GM18508 (cell line): ENCODE measurements around the gene ABCD1.
"Not testable (repeated sequence)": the region's sequence is repeated elsewhere in the genome, so short reads cannot be mapped to it uniquely, and the experiment has no call there.

Experiments used
- ATAC-seq: cut with Tn5 transposase; IDR thresholded peaks from one replicate; pipeline ENCODE4 v1.9.1; 2021; ENCODE audit warnings: moderate number of reproducible peaks; ENCODE audit not compliant: insufficient read depth, unreplicated experiment

Gene ABCD1

DNA sequence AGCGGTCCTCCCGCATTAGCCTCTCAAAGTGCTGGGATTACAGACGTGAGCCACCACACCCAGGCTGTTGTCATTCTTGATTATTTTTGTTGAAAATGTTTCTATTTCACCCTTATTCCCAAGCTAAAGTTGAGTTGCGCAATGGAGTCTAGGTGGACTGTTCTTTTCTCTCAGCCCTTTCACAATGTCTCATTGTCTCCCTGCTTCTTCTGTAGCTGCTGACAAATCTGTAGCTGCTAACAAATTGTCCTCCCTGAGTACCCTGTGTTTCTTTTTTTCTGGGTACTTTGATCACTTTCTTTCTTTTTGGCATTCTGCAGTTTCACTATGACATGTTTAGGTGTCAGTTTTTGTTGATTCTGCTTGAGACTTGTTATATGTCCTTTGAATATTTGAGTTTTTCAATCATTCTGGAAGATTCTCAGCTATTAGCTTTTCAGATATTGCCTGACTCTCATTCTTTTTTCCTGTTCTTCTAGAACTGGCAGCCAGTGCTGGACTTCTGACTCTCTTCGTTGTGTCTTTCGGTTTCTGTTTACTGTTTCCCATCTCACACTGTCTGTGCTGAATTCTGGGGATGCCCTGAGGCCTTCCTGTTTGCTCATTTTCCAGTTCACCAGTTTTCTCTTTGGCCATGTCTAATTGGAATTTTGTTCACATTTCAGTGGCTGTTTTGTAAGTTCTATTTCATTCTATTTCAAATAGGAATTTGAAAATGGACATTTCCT, 6.6 kb downstream of the ABCD1 start:
- no peak for ATAC-seq

DNA sequence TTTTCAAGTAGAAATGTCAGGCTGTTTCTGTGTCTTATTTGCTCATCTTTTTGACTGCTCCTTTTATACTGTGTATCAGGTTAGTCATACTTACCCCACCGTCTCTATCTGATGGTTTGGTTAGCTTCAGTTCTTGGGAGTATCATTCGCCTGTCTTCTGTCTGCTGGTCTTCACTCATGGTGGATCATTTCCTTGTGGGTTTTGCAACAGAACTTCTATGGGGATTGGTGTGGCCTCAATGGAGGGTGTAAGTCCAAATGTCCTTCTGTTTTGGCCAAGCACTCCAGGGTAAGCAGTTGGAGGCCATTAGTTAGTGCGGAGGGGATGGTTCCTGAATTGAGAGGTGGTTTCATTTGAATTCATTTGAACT, 7.2 kb downstream of the ABCD1 start:
- no peak for ATAC-seq

DNA sequence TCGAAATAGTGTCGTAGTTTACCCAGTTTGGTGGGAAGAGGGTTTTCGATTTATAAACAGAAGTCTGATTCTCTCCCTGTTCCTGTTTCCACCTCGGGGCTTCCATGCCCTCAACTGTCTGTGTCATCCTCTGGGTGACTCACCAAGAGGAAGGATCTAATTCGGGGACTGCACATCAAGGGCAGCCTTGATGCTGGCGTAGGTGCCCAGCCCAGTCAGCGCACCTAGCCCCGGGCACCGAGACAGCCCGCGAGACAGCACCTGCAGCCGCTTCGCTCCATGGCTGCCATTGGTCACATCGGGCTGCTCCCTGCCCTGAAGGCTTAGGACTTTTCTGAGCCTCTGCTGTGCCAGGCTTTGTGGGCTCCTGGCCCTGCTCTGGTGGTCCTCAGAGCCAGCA, 7.7 kb downstream of the ABCD1 start:
- ATAC-seq: no peak

DNA sequence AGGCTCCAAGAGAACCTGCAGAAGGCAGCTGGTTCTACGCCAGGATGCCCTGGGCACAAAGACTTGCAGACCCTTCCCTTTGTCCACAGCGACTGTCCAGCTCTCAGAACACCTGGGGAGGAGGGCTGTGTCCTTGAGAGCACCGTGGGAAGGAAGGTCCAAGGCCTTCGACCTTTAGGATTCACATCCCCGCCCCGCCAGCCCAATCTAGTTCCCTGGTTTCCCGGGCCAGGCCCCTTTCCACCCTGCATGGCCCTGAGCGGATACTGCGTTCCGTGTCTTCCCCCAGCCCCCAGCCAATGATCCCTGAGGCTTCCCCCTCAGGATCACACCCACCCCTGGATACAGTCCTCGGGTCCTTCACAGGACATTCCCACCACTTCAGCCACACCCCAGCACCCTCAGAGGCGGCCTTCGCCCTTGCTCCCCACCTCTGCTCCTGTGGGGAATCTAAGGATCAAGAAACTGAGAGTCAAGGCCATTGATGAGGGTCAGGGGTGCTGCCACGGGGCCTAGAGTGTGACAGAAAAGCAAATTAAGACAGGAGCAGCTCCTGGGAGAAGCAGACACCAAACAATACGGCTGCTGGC, 9.1 kb downstream of the ABCD1 start:
- ATAC-seq: no peak

DNA sequence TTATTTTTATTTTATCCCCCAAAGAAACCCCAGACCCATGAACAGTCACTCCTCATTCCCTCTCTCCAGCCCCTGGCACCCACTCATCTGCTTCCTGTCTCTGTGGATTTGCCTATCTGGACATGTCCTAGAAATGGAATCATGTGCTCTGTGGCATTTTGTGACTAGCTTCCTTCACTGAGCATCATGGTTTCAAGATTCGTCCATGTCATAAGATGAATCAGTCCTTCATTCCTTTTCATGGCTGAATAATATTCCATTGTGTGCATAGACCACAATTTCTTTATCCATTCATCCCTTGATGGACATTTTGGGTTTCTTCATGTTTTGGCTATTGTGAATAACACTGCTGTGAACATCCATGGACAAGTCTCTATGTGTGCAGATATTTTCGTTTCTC, 10.2 kb downstream of the ABCD1 start:
- ATAC-seq: no peak

DNA sequence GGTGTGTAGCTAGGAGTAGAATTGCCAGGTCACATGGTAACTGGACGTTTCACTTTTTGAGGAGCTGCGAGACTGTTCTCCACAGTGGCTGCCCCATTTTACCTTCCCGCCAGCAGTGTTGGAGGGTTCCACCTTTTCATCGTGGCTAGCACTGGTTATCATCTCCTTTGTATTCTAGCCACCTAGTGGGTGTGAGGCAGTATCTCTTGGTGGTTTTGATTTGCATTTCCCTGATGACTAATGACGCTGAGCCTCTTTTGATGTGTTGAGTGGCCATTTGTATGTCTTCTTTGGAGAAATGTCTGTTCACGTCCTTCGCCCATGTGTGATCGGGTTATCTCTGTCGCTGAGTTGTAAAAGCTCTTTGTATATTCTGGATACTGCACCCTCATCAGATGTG, 10.6 kb downstream of the ABCD1 start:
- ATAC-seq: no peak

DNA sequence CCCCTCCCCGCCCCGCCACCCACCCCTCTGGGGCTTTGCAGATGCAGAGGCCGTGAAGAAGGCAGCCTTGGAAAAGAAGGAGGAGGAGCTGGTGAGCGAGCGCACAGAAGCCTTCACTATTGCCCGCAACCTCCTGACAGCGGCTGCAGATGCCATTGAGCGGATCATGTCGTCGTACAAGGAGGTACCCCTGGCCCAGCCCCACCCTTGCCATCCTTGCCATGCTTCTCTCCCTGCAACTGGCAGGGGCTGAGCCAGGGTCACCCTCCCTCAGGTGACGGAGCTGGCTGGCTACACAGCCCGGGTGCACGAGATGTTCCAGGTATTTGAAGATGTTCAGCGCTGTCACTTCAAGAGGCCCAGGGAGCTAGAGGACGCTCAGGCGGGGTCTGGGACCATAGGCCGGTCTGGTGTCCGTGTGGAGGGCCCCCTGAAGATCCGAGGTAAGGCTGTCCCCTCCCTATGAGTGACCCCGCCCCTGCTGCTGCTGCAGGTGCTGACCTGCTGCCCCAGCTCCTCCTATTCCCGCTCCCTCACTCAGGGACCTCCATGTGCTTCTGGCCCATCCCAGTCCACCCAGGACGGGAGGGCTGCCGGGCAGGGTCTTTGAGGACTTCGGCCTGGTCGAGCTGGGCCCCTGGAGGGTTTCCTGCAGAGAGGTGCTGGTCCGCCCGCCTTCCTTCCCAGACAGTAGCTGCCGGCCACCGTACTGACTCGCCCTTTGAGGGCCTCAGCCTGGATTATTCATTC, 11.6 kb downstream of the ABCD1 start:
- no peak for ATAC-seq

DNA sequence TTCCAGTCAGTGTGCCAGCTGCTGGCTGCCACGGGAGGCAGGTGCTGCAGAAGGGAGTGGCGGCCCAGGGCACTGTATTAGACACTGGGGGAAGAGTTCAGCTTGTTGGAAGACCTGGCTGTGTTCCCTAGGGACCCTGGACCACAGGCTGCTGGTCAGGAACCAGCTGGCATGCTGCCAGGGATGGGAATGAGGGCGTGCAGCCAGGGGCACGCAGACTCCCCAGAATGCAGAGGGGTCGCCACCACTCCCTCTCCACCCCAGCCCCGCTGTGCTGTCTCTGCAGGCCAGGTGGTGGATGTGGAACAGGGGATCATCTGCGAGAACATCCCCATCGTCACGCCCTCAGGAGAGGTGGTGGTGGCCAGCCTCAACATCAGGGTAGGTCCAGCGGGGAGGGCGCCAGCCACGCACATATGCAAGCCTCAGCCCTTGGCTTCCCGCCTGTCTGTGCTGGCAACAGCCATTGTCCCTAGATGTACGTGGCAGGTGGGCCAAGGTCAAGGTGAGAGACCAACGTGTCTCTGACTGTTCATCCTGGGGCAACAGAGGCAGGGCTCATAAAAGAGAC, 12.3 kb downstream of the ABCD1 start:
- ATAC-seq: no peak

DNA sequence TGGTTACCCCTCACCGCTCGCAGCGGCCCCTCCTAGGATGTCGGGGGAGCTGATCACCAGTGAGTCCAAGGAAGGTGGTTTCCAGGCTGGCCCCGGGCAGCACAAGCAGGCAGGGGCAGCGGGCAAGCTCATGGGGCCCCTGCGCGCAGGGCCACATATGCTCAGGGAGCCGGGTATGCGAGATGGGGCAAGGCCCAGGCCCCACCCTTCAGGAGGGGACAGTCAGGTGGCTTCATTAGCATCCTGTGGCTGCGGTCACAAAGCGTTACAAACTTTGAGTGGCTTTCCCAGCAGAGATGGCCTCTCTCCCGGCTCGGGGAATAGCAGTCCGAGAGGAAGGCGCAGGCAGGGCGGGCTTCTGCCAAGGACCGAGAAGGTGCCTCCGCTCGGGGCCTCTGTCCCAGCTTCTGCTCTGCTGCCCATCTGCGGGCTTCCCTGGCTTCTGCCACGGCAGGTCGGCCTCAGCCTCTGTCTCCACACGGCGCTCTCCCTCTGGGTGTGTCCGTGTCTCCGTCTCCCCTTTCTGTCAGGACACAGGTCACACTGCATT, 13.5 kb downstream of the ABCD1 start:
- ATAC-seq: no peak

DNA sequence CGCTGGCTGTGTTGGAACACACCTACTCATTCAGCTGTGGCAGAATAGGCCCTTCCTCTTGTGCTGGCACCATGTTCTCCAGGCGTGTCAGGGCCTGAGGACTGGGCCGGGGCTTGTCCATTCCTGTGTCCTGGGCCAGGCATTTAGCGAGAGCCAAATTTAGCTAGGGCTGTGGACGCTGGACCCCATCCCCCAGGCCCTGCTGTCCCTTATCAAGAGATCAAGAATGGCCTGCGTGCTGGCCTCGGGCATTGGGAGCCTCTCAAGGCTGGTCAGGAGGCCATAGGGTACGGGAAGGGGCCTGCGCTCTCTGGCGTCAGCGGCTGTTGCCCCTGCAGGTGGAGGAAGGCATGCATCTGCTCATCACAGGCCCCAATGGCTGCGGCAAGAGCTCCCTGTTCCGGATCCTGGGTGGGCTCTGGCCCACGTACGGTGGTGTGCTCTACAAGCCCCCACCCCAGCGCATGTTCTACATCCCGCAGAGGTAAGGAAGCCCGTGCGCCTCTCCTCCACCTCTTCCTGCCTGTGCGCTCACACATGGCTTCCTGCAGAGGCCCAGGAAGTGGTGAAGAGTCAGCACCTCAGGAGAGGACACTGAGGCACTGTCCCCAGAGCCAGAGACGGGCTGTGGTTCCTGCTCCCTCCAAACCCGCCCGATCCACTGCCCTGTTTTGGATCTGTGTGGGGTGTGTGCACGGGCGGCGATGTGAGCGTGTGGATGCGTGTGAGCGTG, 15.3 kb downstream of the ABCD1 start:
- no peak for ATAC-seq

DNA sequence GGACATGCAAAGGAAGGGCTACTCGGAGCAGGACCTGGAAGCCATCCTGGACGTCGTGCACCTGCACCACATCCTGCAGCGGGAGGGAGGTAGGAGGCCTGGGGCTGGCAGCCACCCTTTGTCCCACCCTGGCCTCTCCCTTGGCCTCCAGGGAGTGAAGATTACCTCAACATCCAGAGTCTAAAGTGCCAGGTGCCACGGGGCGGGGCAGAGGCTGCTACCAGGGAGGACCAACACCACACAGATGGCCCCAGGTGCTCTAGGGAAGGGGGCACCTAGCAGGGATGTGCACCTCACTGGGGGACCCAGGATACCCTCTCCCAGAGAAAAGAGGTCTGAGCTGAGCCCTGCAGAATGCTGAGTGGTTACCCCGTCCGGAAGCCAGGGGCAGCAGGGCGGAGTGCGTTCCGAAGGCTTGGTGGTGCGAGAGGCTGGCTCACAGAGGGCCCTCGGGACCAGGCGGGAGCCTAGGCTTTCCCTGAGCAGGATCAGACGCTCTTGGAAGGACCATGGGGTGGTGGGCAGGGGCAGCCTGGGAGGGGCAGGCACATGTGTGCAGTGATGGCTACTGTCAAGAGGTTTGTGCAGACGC, 16.1 kb downstream of the ABCD1 start:
- ATAC-seq: no peak

DNA sequence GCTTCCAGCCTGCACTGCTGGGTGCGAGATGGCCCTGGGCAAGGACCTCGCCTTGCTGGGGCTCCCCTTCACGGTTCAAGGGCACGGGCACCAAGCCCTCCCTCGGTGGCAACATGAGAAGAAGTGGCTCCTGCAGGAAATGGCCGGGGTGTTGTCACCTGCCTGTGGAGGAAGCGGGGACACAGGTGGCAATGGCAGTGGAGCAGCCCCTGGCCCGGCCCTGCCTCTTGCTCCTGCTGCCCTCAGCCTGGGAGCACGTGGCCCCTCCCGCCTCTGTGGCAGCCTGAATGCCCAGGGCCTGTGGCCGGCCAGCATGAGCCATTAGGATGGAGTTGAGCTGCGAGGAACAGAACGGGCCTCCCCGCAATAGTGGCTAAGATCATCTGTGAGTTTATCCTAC, 16.8 kb downstream of the ABCD1 start:
- ATAC-seq: no peak

DNA sequence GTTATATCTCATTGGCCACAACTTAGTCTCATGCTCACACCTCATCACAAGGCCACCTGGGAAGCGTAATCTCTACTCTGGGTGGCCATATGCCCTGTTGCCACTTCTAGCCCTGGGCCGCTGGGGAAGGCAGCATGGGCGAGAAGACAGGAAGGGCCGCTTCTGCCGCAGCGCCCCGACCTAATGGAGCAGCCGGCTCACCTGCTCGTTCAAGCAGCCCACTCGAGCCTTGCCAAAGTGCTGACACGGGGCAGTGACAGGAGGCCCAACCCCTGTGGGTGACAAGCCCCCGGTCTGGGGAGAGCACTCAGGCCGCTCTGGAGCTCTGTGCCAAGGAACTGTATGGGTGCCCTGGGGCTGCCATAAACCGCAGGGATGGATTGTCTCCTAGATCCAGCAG, 17.5 kb downstream of the ABCD1 start:
- ATAC-seq: not testable (repeated sequence)

DNA sequence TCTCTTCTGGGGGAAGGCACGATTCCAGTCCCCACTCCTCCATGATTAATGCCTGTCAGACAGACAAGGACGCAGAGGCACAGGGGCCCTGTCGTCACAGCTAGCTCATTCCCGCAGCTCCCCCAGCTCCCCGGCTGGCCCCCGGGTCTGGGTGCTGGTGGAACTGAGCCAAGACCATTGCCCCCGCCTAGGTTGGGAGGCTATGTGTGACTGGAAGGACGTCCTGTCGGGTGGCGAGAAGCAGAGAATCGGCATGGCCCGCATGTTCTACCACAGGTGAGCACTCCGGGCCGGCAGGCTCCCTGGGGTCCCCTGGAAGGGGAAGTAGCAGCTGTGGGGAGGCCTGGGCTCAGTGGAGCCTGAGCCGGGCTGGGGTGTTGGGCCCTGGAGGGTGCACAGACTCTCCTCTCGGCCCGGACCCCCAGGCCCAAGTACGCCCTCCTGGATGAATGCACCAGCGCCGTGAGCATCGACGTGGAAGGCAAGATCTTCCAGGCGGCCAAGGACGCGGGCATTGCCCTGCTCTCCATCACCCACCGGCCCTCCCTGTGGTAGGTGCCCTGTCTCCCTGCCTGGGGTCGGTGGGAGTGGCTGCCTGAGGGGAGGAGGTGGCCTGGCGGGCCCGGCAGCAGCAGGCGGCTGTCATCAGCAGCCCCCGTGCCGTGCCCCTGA, 18.3 kb downstream of the ABCD1 start:
- not testable (repeated sequence) for ATAC-seq

DNA sequence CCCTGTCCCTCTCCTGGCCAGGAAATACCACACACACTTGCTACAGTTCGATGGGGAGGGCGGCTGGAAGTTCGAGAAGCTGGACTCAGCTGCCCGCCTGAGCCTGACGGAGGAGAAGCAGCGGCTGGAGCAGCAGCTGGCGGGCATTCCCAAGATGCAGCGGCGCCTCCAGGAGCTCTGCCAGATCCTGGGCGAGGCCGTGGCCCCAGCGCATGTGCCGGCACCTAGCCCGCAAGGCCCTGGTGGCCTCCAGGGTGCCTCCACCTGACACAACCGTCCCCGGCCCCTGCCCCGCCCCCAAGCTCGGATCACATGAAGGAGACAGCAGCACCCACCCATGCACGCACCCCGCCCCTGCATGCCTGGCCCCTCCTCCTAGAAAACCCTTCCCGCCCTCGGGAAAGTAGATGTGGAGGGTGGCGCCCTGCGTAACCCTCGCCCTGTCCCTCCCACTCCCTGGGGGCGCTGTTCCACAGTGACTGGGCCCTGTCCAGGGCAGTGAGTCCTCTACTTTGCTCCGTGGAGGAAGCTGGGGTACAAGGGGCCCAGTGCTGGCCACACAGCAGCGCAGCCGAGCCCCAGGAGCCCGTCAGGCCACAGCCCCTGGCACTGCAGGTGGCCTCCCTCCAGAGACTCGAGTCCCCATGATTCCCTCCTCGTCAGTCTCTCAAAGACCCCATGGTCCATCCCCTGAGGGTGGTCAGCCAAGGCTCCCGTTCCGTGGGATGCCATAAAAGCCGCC, 19.0 kb downstream of the ABCD1 start:
- ATAC-seq: not testable (repeated sequence)

DNA sequence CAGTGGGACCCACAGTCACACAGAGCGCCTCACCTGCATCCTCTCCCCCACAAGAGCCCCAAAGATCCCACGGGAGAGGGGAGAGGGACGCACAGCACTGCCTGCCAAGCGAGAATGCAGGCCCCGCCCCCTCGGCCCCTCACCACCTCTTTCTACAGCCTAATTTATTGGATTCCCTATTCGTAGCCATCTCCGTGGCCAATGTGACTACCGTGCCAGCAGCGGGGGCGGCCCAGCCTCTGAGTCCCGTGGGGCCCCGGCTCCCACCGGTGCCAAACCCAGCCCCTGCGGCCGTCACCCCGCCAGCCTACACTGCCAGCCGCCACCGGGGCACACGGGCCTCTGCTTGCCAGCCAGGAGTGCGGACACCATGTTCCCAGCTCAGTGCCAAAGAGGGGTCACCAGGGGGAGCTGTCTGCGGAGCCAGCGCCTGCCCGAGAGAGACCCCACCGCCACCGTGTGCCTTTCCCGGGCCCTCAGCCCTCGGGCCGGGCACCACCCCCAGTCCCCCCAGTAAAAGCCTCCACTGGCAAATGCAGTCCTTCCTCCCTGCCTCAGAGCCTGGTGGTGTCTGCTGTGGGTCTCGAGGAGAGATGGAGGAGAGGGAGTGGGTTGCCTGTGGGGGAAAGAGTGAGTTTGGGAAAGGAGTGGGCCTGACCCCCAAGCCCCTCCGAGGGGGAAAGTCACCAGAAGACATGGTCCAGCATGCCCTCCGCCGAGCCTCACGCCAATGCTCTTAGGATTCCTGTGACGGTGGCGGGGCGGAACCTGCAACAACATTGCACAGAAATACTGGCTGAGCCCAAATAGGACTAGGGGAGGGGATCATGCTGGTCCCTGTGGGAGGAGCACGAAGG, 19.8 kb downstream of the ABCD1 start:
- no peak for ATAC-seq

DNA sequence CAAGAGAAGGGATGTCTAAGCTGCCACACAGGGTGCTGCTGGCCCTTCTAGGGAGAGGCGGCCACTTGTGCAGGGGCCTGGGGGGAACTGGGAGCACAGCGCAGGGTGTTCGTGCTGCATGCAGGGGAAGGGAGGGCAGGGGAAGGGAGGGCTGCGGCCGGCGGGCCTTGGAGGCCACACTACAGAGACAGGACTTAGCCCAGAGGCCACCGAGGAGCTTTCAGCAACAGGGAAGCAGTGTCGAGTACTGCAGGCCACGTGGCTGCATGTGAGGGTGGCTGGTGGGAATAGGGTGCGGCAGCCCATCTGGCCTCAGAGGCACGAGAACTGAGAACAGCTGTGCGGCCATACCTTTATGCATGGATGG, 20.4 kb downstream of the ABCD1 start:
- not testable (repeated sequence) for ATAC-seq

DNA sequence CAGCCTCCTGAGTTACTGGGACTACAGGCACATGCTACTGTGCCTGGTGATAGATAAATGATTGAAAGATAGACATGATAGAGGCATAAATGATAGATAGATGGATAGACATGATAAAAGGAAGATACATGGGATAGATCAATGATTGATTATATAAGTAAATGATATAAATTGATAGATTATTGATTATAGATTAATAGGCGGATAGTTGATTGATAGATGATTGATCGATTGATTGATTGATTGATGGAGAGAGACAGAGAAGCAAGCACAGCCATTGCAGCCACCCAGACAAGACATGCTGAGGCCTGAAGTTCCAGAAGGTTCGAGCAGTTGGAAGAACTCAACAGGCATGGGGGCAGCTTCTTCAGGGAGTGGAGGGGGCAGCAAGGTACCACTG, 21.7 kb downstream of the ABCD1 start:
- ATAC-seq: no peak
